HepG2 (cell line): Measurements from ENCODE around the gene CST3. TPM values are rescaled to one million over a fixed set of nuclear protein-coding genes. Genes with fewer than 3 reads are reported as not detected.

Experiments
- ATAC-seq: fragments of 200-7000 bp; cut with Tn5 transposase; 3 replicates; pipeline ENCODE4 v1.9.1; 2020; ENCODE audit warnings: mild to moderate bottlenecking, moderate library complexity
- BruUV-seq: library from RNA; stranded (reverse); fragments of 400-500 nt; replicated peaks from 2 replicates; lab custom pipeline; 2021; lab: Mats Ljungman, UMichigan
- CTCF ChIA-PET: fragments of 300-600 bp; formaldehyde crosslinking; extraction: SDS; loops from one replicate; lab custom pipeline; 2021; ENCODE audit warnings: low total read pairs, inconsistent platforms, low intra/inter-chr PET ratio; lab: Yijun Ruan, JAX
- POLR2A ChIA-PET: fragments of 350-600 bp; sonication (Branson Sonifier 250); formaldehyde crosslinking; loops from one replicate; lab custom pipeline; 2020; ENCODE audit warnings: antibody characterized with exemption, inconsistent platforms; lab: Yijun Ruan, JAX
- DNase-seq: peaks from one replicate; pipeline ENCODE4 v3.0.0-alpha.2; 2015; ENCODE audit warnings: low spot score
- FAIRE-seq: peaks from 3 replicates; lab custom pipeline; 2011; peaks lifted over from hg19 to GRCh38; lab: Jason Lieb, UNC
- H2AFZ ChIP-seq: one replicate; pipeline ENCODE4 v1.6.1; 2011; ENCODE audit warnings: low read length, inconsistent platforms
- H3K27ac ChIP-seq: fragments of 300-600 bp; 3 replicates; pipeline ENCODE4 v1.8.0; 2011; ENCODE audit warnings: mixed run types, mild to moderate bottlenecking, mixed read lengths, low read length, inconsistent platforms; ENCODE audit not compliant: insufficient read depth; ENCODE audit errors: extremely low read length
- H3K27me3 ChIP-seq, 2 experiments: fragments of 200-600 bp in 1 of 2; 2 replicates in 1 of 2; 3 replicates in 1 of 2; pipeline versions ENCODE4 v1.6.0 to v1.8.0; 2011; ENCODE audit warnings: low read length in 2 of 2, mild to moderate bottlenecking in 2 of 2, moderate library complexity in 2 of 2, inconsistent platforms in 1 of 2; ENCODE audit not compliant: insufficient read depth in 2 of 2, control insufficient read depth in 1 of 2
- H3K36me3 ChIP-seq, 2 experiments: fragments of 200-600 bp in 1 of 2; replicated peaks in 1 of 2; 2 replicates in 1 of 2; 3 replicates in 1 of 2; pipeline versions ENCODE4 v1.5.1 to v1.8.0; 2011; ENCODE audit warnings: low read length in 2 of 2, inconsistent platforms in 1 of 2; ENCODE audit not compliant: insufficient read depth in 2 of 2, control insufficient read depth in 1 of 2
- H3K4me1 ChIP-seq: 2 replicates; pipeline ENCODE4 v1.5.1; 2012; ENCODE audit warnings: low read length, inconsistent platforms; ENCODE audit not compliant: insufficient read depth
- H3K4me2 ChIP-seq: 2 replicates; pipeline ENCODE4 v1.6.0; 2011; ENCODE audit warnings: low read depth, low read length, inconsistent platforms
- H3K4me3 ChIP-seq, 3 experiments: fragments of 200-600 bp in 1 of 3; sonication (generic), shearing (Covaris generic) in 1 of 3; replicated peaks in 1 of 3; 2 replicates each; pipeline ENCODE4 v1.5.1; 2011 to 2016; ENCODE audit warnings: low read length in 3 of 3, inconsistent platforms in 2 of 3, low read depth in 2 of 3, mild to moderate bottlenecking in 2 of 3, control low read depth in 1 of 3, mixed read lengths in 1 of 3; ENCODE audit not compliant: insufficient read depth in 1 of 3
- H3K79me2 ChIP-seq: one replicate; pipeline ENCODE4 v1.6.1; 2011; ENCODE audit warnings: low read length, inconsistent platforms; ENCODE audit not compliant: insufficient read depth
- H3K9ac ChIP-seq: 2 replicates; pipeline ENCODE4 v1.6.0; 2011; ENCODE audit warnings: mild to moderate bottlenecking, low read depth, low read length, inconsistent platforms; ENCODE audit not compliant: insufficient read depth
- H3K9me3 ChIP-seq: 2 replicates; pipeline ENCODE4 v1.5.1; 2012; ENCODE audit warnings: mild to moderate bottlenecking, low read length
- H4K20me1 ChIP-seq: 2 replicates; pipeline ENCODE4 v1.6.0; 2011; ENCODE audit warnings: inconsistent platforms, mild to moderate bottlenecking, low read length, moderate library complexity; ENCODE audit not compliant: insufficient read depth
- PHF8 ChIP-seq: sonication (generic); formaldehyde crosslinking; IDR thresholded peaks from 2 replicates; pipeline ENCODE4 v1.5.0; 2020; ENCODE audit warnings: missing genetic modification reagents
- PITX1 ChIP-seq: sonication (generic); formaldehyde crosslinking; IDR thresholded peaks from 2 replicates; pipeline ENCODE4 v1.5.1; 2020; ENCODE audit warnings: mild to moderate bottlenecking, missing genetic modification reagents
- PLRG1 ChIP-seq: fragments of 450-650 bp; conservative IDR thresholded peaks from 2 replicates; pipeline ENCODE4 v1.6.1; 2016
- WIZ ChIP-seq: sonication (generic); formaldehyde crosslinking; IDR thresholded peaks from 2 replicates; pipeline ENCODE4 v1.5.1; 2020; ENCODE audit warnings: mild to moderate bottlenecking, missing genetic modification reagents
- ZBTB3 ChIP-seq: sonication (generic); formaldehyde crosslinking; IDR thresholded peaks from 2 replicates; pipeline ENCODE4 v1.4.0; 2020; ENCODE audit warnings: low read depth, mild to moderate bottlenecking, moderate library complexity, missing genetic modification reagents, borderline replicate concordance
- ZMYM4 ChIP-seq: sonication (generic); formaldehyde crosslinking; IDR thresholded peaks from 2 replicates; pipeline ENCODE4 v1.8.1; 2023; ENCODE audit warnings: mild to moderate bottlenecking, missing genetic modification reagents
- ZNF20 ChIP-seq: sonication (generic); formaldehyde crosslinking; IDR thresholded peaks from 2 replicates; pipeline ENCODE4 v1.4.0; 2020; ENCODE audit warnings: mild to moderate bottlenecking, moderate library complexity, missing genetic modification reagents
- ZNF264 ChIP-seq: sonication (generic); formaldehyde crosslinking; IDR thresholded peaks from 2 replicates; pipeline ENCODE4 v1.4.0; 2020; ENCODE audit warnings: missing genetic modification reagents
- ZNF326 ChIP-seq: sonication (generic); formaldehyde crosslinking; IDR thresholded peaks from 2 replicates; pipeline ENCODE4 v1.4.0; 2020; ENCODE audit warnings: missing genetic modification reagents, borderline replicate concordance
- ZNF382 ChIP-seq: sonication (generic); formaldehyde crosslinking; IDR thresholded peaks from 2 replicates; pipeline ENCODE4 v1.5.0; 2020; ENCODE audit warnings: missing genetic modification reagents, mild to moderate bottlenecking, borderline replicate concordance
- ZNF614 ChIP-seq: IDR thresholded peaks from 2 replicates; pipeline ENCODE4 v1.6.1; 2018; ENCODE audit warnings: missing biosample characterization, missing genetic modification reagents, inconsistent platforms, borderline replicate concordance
- WGBS: methylation state at CpG from one replicate; pipeline ENCODE4 v1.1.6; 2017; ENCODE audit warnings: low lambda C conversion rate; 5-methylcytosine and 5-hydroxymethylcytosine counted together
- in situ Hi-C: cut with HindIII; loops from 2 replicates; pipeline ENCODE4 v1.10.0; 2017; ENCODE audit warnings: low pct_unique_long_range_greater_than_20kb; ENCODE audit not compliant: extremely low pct_ligation_motif_present
- intact Hi-C: fragments of 100-400 bp; cut with micrococcal nuclease; formaldehyde crosslinking; loops from one replicate; pipeline ENCODE4 v1.10.0; 2022; ENCODE audit not compliant: unreplicated experiment
- polyA plus RNA-seq, 8 experiments: library from polyadenylated mRNA; depleted of rRNA in 3 of 8; stranded (reverse) in 7 of 8; unstranded in 1 of 8; fragments of >200 nt; fragmentation: Illumina TruSeq in 4 of 8; extraction: Trizol in 4 of 8; gene quantifications; 2 replicates each; pipeline versions ENCODE4 v1.2.1 to v1.2.3, GENCODE V29; 2011 to 2016; ENCODE audit warnings: low read depth in 4 of 8, missing spikeins in 1 of 8, mixed read lengths in 1 of 8; ENCODE audit not compliant: insufficient read depth in 1 of 8
- total RNA-seq, 5 experiments: library from RNA; depleted of rRNA; stranded (reverse); fragments of >200 nt; fragmentation: Illumina TruSeq; extraction: Trizol; gene quantifications; 2 replicates each; pipeline ENCODE4 v1.2.3, GENCODE V29; 2016; ENCODE audit warnings: low read depth in 1 of 5
- TF ChIP-seq, protein P1 (sequence below): sonication (generic); formaldehyde crosslinking; IDR thresholded peaks from 2 replicates; pipeline ENCODE4 v1.4.0; 2020; ENCODE audit warnings: missing genetic modification reagents, mild to moderate bottlenecking, borderline replicate concordance
- TF ChIP-seq, protein P2 (sequence below), 2 experiments: sonication (generic) in 1 of 2; formaldehyde crosslinking in 1 of 2; IDR thresholded peaks; 2 replicates each; pipeline versions ENCODE4 v1.5.1 to v1.6.1; 2011 to 2020; ENCODE audit warnings: borderline replicate concordance in 1 of 2, low read depth in 1 of 2, low read length in 1 of 2, mild to moderate bottlenecking in 1 of 2, missing genetic modification reagents in 1 of 2, moderate library complexity in 1 of 2
- TF ChIP-seq, protein P3 (sequence below): sonication (generic); formaldehyde crosslinking; IDR thresholded peaks from 2 replicates; pipeline ENCODE4 v1.4.0; 2020; ENCODE audit warnings: missing genetic modification reagents

Gene CST3
- total and polyA plus RNA-seq, 2 of the 13 experiments (the other 11 are each of a cell fraction or from before 2014, with no cell fraction given): 690 to 1,005 TPM

DNA sequence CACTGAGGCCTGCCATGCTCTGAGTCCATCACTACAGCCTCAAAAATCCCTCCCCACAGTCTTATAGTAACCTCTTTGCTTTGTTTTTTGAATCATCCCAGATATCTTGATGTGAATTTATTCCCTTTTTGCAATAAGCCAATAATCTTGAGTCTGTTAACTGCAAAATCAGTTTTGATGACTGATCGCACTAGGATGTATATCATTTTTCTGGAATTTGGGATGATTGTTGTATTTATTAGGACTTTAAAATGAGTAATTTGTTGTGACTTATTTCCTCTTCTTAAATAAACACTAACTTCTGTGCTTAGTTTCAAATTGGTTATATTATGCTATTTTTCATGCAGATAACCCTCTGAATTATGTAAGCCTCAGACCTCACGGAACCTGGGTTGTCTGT lies 45.5 kb upstream of the CST3 start:
- intact Hi-C loops (no loop called here), in situ Hi-C loops (no loop called here)
- Histone ChIP-seq H4K20me1 (no peaks in the 10 kb centered on the region), H3K79me2 (no peaks in the 10 kb centered on the region), H3K27ac (no peak overlapping the region), H3K36me3 (no peaks in the 10 kb centered on the region), H3K27me3 (peaks cover 0 to 15% of the 10 kb centered on the region in 2 experiments; a peak in 1 of 5 replicates), H3K9me3 (no peaks in the 10 kb centered on the region), H2AFZ (no peak overlapping the region), H3K4me1 (no peaks in the 10 kb centered on the region), H3K4me2 (no peak overlapping the region), H3K9ac (no peak overlapping the region), H3K4me3 (no peak overlapping the region)
- TF ChIP-seq WIZ (no peak), ZBTB3 (no peak), PLRG1 (no peak), ZNF614 (CRISPR knock-in tag) (no peak), PHF8 (CRISPR knock-in tag) (no peak), ZNF20 (CRISPR knock-in tag) (no peak), ZNF326 (no peak), ZMYM4 (CRISPR knock-in tag) (no peak), ZNF264 (CRISPR knock-in tag) (no peak), PITX1 (CRISPR knock-in tag) (no peak), ZNF382 (CRISPR knock-in tag) (no peak)
- TF ChIP-seq, protein P1, sequence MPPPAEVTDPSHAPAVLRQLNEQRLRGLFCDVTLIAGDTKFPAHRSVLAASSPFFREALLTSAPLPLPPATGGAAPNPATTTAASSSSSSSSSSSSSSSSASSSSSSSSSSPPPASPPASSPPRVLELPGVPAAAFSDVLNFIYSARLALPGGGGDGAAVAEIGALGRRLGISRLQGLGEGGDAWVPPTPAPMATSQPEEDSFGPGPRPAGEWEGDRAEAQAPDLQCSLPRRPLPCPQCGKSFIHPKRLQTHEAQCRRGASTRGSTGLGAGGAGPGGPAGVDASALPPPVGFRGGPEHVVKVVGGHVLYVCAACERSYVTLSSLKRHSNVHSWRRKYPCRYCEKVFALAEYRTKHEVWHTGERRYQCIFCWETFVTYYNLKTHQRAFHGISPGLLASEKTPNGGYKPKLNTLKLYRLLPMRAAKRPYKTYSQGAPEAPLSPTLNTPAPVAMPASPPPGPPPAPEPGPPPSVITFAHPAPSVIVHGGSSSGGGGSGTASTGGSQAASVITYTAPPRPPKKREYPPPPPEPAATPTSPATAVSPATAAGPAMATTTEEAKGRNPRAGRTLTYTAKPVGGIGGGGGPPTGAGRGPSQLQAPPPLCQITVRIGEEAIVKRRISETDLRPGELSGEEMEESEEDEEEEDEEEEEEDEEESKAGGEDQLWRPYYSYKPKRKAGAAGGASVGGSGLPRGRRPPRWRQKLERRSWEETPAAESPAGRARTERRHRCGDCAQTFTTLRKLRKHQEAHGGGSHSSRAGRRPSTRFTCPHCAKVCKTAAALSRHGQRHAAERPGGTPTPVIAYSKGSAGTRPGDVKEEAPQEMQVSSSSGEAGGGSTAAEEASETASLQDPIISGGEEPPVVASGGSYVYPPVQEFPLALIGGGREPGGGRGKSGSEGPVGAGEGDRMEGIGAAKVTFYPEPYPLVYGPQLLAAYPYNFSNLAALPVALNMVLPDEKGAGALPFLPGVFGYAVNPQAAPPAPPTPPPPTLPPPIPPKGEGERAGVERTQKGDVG (CRISPR knock-in tag): no peak
- TF ChIP-seq, protein P2, sequence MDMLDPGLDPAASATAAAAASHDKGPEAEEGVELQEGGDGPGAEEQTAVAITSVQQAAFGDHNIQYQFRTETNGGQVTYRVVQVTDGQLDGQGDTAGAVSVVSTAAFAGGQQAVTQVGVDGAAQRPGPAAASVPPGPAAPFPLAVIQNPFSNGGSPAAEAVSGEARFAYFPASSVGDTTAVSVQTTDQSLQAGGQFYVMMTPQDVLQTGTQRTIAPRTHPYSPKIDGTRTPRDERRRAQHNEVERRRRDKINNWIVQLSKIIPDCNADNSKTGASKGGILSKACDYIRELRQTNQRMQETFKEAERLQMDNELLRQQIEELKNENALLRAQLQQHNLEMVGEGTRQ (IDR thresholded peaks at IDR 0.05; ENCODE audit: low read depth, low read length): no peak
- TF ChIP-seq, protein P2 (CRISPR knock-in tag; IDR thresholded peaks at IDR 0.05; ENCODE audit: borderline replicate concordance): no peak
- TF ChIP-seq, protein P3, sequence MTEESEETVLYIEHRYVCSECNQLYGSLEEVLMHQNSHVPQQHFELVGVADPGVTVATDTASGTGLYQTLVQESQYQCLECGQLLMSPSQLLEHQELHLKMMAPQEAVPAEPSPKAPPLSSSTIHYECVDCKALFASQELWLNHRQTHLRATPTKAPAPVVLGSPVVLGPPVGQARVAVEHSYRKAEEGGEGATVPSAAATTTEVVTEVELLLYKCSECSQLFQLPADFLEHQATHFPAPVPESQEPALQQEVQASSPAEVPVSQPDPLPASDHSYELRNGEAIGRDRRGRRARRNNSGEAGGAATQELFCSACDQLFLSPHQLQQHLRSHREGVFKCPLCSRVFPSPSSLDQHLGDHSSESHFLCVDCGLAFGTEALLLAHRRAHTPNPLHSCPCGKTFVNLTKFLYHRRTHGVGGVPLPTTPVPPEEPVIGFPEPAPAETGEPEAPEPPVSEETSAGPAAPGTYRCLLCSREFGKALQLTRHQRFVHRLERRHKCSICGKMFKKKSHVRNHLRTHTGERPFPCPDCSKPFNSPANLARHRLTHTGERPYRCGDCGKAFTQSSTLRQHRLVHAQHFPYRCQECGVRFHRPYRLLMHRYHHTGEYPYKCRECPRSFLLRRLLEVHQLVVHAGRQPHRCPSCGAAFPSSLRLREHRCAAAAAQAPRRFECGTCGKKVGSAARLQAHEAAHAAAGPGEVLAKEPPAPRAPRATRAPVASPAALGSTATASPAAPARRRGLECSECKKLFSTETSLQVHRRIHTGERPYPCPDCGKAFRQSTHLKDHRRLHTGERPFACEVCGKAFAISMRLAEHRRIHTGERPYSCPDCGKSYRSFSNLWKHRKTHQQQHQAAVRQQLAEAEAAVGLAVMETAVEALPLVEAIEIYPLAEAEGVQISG (CRISPR knock-in tag): no peak
- ATAC-seq: no peak
- 55% methylated on average over 2 of the region's 2 CpGs for WGBS
- CTCF ChIA-PET: no interaction called here
- DNase-seq: no peak
- POLR2A ChIA-PET: no interaction called here
- FAIRE-seq: no peak
- no TSS peak for BruUV-seq
